ENCODE results near the gene TGM5. TPM values are rescaled to one million over a fixed set of nuclear protein-coding genes. Genes with fewer than 3 reads are reported as not detected.

TGM5 gene
- total RNA-seq, 1 experiment from 2014 or later = 0.39 TPM

GRCh38 chr15:43212299-43212698, 54.4 kb downstream of the TGM5 start:
- H3K4me1 ChIP-seq (replicated peaks; ENCODE audit: insufficient read depth) = no peaks in the 10 kb centered on the region
- no peak overlapping the region for H3K4me3 ChIP-seq
- no peaks in the 10 kb centered on the region for H3K79me2 ChIP-seq (ENCODE audit: low read depth)
- H3K9me2 ChIP-seq (ENCODE audit: insufficient read depth) = no peaks in the 10 kb centered on the region
- H2AFZ ChIP-seq = no peak overlapping the region
- no TSS peak for BruUV-seq (replicated peaks)
- POLR2A ChIA-PET (ENCODE audit: unreplicated experiment) = no interaction called here
- no peak overlapping the region for H3K4me2 ChIP-seq
- no peak for TF ChIP-seq CTCF (conservative IDR thresholded peaks at IDR 0.05)
- no peak for TF ChIP-seq EZH2 (IDR thresholded peaks at IDR 0.05; ENCODE audit: low read depth)
- H3K27me3 ChIP-seq (ENCODE audit: insufficient read depth, low read depth) = no peaks in the 10 kb centered on the region
- DNase-seq = no peak
- no peaks in the 10 kb centered on the region for H3K36me3 ChIP-seq (ENCODE audit: low read depth)
- intact Hi-C loops (cut with micrococcal nuclease; ENCODE audit: unreplicated experiment) = no loop called here
- no peaks in the 10 kb centered on the region for H4K20me1 ChIP-seq (ENCODE audit: insufficient read depth)
- CTCF ChIA-PET = interaction anchor here (0.6 kb wide), 1 partner anchor 62 kb away, joined by 3 read pairs; no protein-coding TSS in a partner anchor
- H3F3A ChIP-seq (ENCODE audit: insufficient read depth, low read depth) = 0 out of 2 replicates have a peak, but pooled peaks cover 3% of the 10 kb centered on the region
- H3K27ac ChIP-seq = no peak overlapping the region
- H3K9me3 ChIP-seq (ENCODE audit: insufficient read depth, low read depth) = no peaks in the 10 kb centered on the region

DNA sequence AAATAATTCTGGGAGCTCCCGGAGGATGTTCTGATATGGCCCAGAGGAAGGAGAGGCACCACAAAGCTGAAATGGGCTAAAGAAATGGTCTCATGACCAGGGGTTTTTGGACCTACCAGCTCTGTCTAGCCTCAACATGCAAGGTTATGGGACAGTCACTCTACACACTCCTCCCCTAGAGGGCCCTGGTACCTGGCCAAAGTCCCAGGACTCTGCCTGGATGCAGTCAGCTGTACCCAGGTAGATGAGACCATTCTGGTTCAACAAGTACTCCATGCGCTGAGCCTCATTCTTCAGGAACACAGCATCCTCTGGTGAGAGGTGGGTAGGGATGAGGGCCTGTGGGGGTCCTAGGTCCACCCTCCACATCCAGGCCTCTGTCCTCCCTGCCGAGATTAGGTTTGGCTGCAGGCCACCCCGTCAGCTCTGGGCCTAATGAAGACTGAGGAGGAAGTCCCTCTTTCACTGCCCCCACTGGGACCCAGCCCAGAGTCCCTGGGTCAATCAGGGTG, 55.4 kb downstream of the TGM5 start:
- ChIA-PET POLR2A (ENCODE audit: unreplicated experiment) (interaction anchor here (0.6 to 0.7 kb wide), 2 partner anchors 16 to 83 kb away, joined by 3 to 5 read pairs; no protein-coding TSS in a partner anchor), CTCF (interaction anchor here (0.6 kb wide), 1 partner anchor 65 kb away, joined by 3 read pairs; no protein-coding TSS in a partner anchor)
- Histone ChIP-seq H3K79me2 (ENCODE audit: low read depth) (no peaks in the 10 kb centered on the region), H3K27me3 (ENCODE audit: insufficient read depth, low read depth) (no peaks in the 10 kb centered on the region), H4K20me1 (ENCODE audit: insufficient read depth) (no peaks in the 10 kb centered on the region), H3K9me3 (ENCODE audit: insufficient read depth, low read depth) (no peaks in the 10 kb centered on the region), H2AFZ (no peak overlapping the region), H3F3A (ENCODE audit: insufficient read depth, low read depth) (no peaks in the 10 kb centered on the region), H3K36me3 (ENCODE audit: low read depth) (no peaks in the 10 kb centered on the region), H3K4me3 (no peak overlapping the region), H3K9me2 (ENCODE audit: insufficient read depth) (no peaks in the 10 kb centered on the region), H3K4me2 (no peak overlapping the region), H3K27ac (no peak overlapping the region), H3K4me1 (replicated peaks; ENCODE audit: insufficient read depth) (no peaks in the 10 kb centered on the region)
- no peak for DNase-seq
- no TSS peak for BruUV-seq (replicated peaks)
- intact Hi-C loops (cut with micrococcal nuclease; ENCODE audit: unreplicated experiment) = no loop called here
- TF ChIP-seq EZH2 (IDR thresholded peaks at IDR 0.05; ENCODE audit: low read depth) (no peak), CTCF (conservative IDR thresholded peaks at IDR 0.05) (no peak)

DNA sequence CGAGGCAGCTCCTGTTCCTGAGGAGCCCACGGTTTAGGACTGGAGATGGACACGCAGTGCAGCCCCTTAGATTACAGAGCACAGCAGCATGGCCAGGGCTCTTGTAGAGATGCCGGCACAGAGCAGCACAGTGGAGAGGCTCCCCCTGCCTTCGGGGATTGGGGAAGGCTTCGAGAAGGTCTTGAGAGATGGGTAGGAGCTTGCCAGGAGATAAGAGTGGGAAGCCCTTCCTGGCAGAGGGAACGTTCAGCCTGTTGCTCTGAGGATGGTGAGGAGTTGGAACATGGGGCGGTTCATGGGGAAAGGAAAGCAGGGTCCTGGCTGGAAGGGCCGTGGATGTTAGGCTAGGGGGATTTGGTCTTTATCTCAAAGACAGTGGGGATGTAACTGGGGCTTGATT, 55.9 kb downstream of the TGM5 start:
- H3K4me1 ChIP-seq (replicated peaks; ENCODE audit: insufficient read depth) = no peaks in the 10 kb centered on the region
- no peak for DNase-seq
- H3F3A ChIP-seq (ENCODE audit: insufficient read depth, low read depth) = no peaks in the 10 kb centered on the region
- H4K20me1 ChIP-seq (ENCODE audit: insufficient read depth) = no peaks in the 10 kb centered on the region
- TF ChIP-seq CTCF (conservative IDR thresholded peaks at IDR 0.05) = no peak
- TF ChIP-seq EZH2 (IDR thresholded peaks at IDR 0.05; ENCODE audit: low read depth) = no peak
- ChIA-PET CTCF (interaction anchor here (0.6 kb wide), 1 partner anchor 65 kb away, joined by 3 read pairs; no protein-coding TSS in a partner anchor), POLR2A (ENCODE audit: unreplicated experiment) (interaction anchor here (0.6 to 0.7 kb wide), 2 partner anchors 16 to 83 kb away, joined by 3 to 5 read pairs; no protein-coding TSS in a partner anchor)
- intact Hi-C loops (cut with micrococcal nuclease; ENCODE audit: unreplicated experiment) = no loop called here
- no peaks in the 10 kb centered on the region for H3K27me3 ChIP-seq (ENCODE audit: insufficient read depth, low read depth)
- no peak overlapping the region for H3K27ac ChIP-seq
- no peaks in the 10 kb centered on the region for H3K79me2 ChIP-seq (ENCODE audit: low read depth)
- no TSS peak for BruUV-seq (replicated peaks)
- H3K4me2 ChIP-seq = no peak overlapping the region
- no peak overlapping the region for H3K4me3 ChIP-seq
- no peak overlapping the region for H2AFZ ChIP-seq
- H3K36me3 ChIP-seq (ENCODE audit: low read depth) = no peaks in the 10 kb centered on the region
- no peaks in the 10 kb centered on the region for H3K9me3 ChIP-seq (ENCODE audit: insufficient read depth, low read depth)
- H3K9me2 ChIP-seq (ENCODE audit: insufficient read depth) = no peaks in the 10 kb centered on the region

All from PC-9 (cell line).